Breast epithelium (tissue), 4 donors: ENCODE results near the gene JOSD2. TPM values are rescaled to one million over a fixed set of nuclear protein-coding genes. Genes with fewer than 3 reads are reported as not detected.

Experiments used
- DNase-seq, 2 donors: peaks; one replicate each; pipeline ENCODE4 v3.0.0-alpha.2; 2019; ENCODE audit warnings: low spot score in 2 of 2
- H3K27ac ChIP-seq, 2 donors: fragments of 200-600 bp; sonication (generic) in 1 of 2; one replicate each; pipeline ENCODE4 v1.5.1; 2016 to 2019; ENCODE audit warnings: mild to moderate bottlenecking in 1 of 2
- H3K27me3 ChIP-seq, 2 donors: fragments of 200-600 bp; sonication (generic) in 1 of 2; one replicate each; pipeline versions ENCODE4 v1.5.1 to v1.6.0; 2017 to 2019; ENCODE audit warnings: control low read depth in 1 of 2, mild to moderate bottlenecking in 1 of 2
- H3K36me3 ChIP-seq: fragments of 200-600 bp; one replicate; pipeline ENCODE4 v1.5.1; 2019
- H3K4me1 ChIP-seq, 2 donors: fragments of 200-600 bp; sonication (generic); one replicate each; pipeline ENCODE4 v1.5.1; 2016 to 2019; ENCODE audit warnings: control low read depth in 1 of 2
- H3K4me3 ChIP-seq, 3 donors: fragments of 200-600 bp; sonication (generic); 1 replicate in 2 of 3; 2 replicates in 1 of 3; pipeline ENCODE4 v1.5.1; 2016 to 2019; ENCODE audit warnings: mild to moderate bottlenecking in 3 of 3, moderate library complexity in 2 of 3
- H3K9me3 ChIP-seq, 2 donors: fragments of 200-600 bp; sonication (generic) in 1 of 2; one replicate each; pipeline ENCODE4 v1.5.1; 2016 to 2019; ENCODE audit warnings: control low read depth in 1 of 2
- POLR2A ChIP-seq: fragments of 450-650 bp; IDR thresholded peaks from one replicate; pipeline ENCODE4 v1.6.1; 2016; ENCODE audit warnings: antibody characterized with exemption, mild to moderate bottlenecking, moderate library complexity
- POLR2AphosphoS5 ChIP-seq, 3 donors: sonication (generic); formaldehyde crosslinking; IDR thresholded peaks; one replicate each; pipeline ENCODE4 v1.6.1; 2017; ENCODE audit warnings: antibody characterized with exemption in 3 of 3
- intact Hi-C: fragments of 100-400 bp; cut with DNase I; formaldehyde crosslinking; loops from one replicate; pipeline ENCODE4 v1.15.1; 2023; ENCODE audit warnings: low total_unique reads
- total RNA-seq, 3 donors: library from RNA; depleted of rRNA; stranded (reverse); fragments of >200 nt; gene quantifications; one replicate each; pipeline ENCODE4 v1.1.0, GENCODE V29; 2016
- TF ChIP-seq, protein P1 (sequence below), 3 donors: fragments of 450-650 bp; IDR thresholded peaks; one replicate each; pipeline ENCODE4 v1.5.1; 2016 to 2017; ENCODE audit warnings: antibody characterized with exemption in 3 of 3, mild to moderate bottlenecking in 3 of 3, moderate library complexity in 3 of 3

Gene JOSD2
- total RNA-seq, 3 donors from 2014 or later, result 14.7 to 26.7 (median 20.3) TPM

DNA sequence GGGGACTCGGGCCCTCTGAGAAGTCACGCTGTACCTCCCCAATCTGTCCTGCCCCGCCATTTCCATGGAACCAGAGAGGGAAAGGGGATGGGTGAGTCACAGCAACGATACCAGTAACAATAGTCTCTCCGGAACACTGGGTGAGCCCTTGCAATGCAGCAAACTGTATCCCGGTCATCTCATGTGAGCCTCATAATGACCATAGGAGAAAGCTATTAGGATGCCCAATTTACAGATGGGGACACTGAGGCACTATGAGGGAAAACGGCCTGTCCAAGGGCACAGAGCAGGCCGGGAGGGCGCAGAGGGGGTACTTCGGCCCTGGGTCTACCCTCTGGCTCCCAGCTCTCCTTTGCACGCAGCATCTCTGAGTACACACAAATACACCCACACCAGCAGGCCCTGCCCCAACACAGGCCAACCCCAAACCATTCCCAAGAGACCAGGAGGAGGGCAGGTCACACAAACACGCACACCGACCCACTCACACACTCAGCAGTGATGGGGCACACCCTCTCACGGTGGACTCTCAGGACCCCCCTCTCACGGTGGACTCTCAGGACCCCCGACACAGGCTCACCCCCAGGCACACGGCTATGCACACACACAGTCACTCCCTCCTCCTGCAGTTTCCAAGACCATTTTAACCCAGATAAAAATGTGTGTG lies 39.1 kb upstream of the JOSD2 start:
- TF ChIP-seq POLR2AphosphoS5 (IDR thresholded peaks at IDR 0.05) (no peak), POLR2A (no peak)
- TF ChIP-seq, protein P1, sequence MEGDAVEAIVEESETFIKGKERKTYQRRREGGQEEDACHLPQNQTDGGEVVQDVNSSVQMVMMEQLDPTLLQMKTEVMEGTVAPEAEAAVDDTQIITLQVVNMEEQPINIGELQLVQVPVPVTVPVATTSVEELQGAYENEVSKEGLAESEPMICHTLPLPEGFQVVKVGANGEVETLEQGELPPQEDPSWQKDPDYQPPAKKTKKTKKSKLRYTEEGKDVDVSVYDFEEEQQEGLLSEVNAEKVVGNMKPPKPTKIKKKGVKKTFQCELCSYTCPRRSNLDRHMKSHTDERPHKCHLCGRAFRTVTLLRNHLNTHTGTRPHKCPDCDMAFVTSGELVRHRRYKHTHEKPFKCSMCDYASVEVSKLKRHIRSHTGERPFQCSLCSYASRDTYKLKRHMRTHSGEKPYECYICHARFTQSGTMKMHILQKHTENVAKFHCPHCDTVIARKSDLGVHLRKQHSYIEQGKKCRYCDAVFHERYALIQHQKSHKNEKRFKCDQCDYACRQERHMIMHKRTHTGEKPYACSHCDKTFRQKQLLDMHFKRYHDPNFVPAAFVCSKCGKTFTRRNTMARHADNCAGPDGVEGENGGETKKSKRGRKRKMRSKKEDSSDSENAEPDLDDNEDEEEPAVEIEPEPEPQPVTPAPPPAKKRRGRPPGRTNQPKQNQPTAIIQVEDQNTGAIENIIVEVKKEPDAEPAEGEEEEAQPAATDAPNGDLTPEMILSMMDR (IDR thresholded peaks at IDR 0.05), result no peak
- Histone ChIP-seq H3K27ac (no peak overlapping the region), H3K27me3 (peaks cover 0 to 74% of the 10 kb centered on the region in 2 donors), H3K36me3 (no peaks in the 10 kb centered on the region), H3K4me1 (no peaks in the 10 kb centered on the region), H3K9me3 (no peaks in the 10 kb centered on the region), H3K4me3 (no peak overlapping the region)
- intact Hi-C loops, result no loop called here
- DNase-seq, result no peak

DNA sequence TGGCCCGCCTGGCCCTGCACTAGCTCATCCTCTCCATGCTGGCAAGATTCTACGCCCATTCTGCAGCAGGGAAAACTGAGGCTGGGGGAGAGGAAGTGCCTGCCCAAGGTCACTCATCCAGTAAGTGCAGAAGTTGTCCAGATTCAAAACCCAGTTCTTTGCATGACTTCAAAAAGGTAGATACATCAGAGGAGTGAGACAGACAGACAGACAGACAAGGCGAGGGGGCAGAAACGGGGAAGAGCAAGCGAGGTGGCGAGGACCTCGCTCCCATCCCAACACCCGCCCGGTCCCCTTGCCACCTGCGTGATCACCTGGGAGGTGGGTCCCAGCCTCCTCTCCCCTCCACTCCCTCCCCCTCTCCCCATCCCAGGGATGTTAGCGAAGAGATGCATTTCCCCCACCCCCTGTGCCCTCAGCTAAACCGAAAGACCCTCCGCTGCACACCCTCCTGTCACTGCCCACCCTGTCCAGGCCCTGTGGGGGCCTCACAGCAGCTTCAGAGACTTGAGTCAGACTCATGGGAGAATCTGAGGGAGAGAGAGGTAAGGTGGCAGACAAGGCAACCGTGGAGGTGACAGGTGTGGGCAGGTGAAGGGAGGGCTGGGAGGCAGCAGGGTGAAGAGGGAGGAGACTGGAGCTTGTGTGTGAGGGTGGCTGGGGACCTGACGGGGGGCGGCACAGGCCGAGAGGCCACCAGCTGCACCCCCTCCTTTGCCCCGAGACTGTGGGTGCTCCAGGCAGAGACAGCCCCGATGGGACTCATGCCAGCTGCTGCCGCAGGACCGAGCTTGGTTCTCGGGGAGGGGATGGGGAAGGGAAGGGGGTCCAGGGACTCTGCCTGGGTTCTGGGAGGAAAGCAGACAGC lies 38.3 kb upstream of the JOSD2 start:
- intact Hi-C loops, result no loop called here
- Histone ChIP-seq H3K27me3 (peaks cover 0 to 66% of the 10 kb centered on the region in 2 donors), H3K27ac (peak overlapping the region in 1 of 2 donors; percentile 32), H3K36me3 (no peaks in the 10 kb centered on the region), H3K4me1 (no peaks in the 10 kb centered on the region), H3K9me3 (no peaks in the 10 kb centered on the region), H3K4me3 (no peak overlapping the region)
- DNase-seq, result no peak
- TF ChIP-seq POLR2AphosphoS5 (IDR thresholded peaks at IDR 0.05), result no peak
- TF ChIP-seq, protein P1 (IDR thresholded peaks at IDR 0.05), result no peak
- TF ChIP-seq POLR2A, result no peak

DNA sequence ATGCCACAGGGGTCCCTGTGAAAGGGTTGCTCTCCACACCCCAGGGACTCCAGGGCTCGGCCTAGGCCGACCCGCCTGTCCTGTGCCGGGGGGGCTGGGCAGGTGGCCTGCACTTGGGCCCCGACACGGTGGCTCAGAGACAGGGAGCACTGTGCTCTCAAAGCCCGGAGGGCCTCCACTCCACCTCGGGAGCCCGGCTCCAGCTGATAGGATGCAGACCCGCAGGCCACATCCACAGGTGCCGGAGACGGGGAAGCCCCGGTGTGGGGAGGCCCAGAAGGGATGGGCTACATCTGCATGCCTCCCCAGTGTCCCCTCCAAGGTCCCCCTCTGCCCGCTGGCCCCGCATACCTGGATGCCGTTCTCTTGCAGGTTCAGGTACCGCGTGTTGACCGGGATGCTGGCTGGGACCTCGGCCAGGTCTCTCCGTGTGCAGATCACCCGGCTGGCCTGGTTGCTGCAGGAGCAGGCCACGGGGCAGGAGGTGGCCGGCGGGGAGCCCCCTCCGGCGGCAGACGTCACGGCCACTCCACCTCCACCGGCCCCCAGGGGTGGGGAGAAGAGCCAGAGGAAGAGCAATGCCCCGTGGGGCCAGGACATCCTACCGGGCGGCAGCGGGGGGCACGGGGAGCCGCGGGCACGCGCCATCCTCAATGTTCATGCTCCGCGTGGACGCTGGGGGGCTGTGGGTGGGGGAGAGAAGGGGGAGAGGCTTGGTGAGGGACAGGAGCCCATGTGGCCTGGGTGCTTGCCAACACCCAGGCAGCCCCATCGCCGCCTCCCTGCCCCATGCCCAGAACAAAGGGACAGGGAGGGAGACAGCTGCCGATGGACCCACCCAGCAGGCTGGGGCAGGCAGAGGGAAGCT lies 37.4 kb upstream of the JOSD2 start:
- TF ChIP-seq POLR2AphosphoS5 (IDR thresholded peaks at IDR 0.05), result no peak
- TF ChIP-seq POLR2A, result no peak
- TF ChIP-seq, protein P1 (IDR thresholded peaks at IDR 0.05), result no peak
- no peak for DNase-seq
- H3K27me3 ChIP-seq, result peaks cover 0 to 58% of the 10 kb centered on the region in 2 donors
- H3K27ac ChIP-seq, result no peak overlapping the region
- no peaks in the 10 kb centered on the region for H3K36me3 ChIP-seq
- no peaks in the 10 kb centered on the region for H3K4me1 ChIP-seq
- H3K4me3 ChIP-seq, result no peak overlapping the region
- no peaks in the 10 kb centered on the region for H3K9me3 ChIP-seq
- intact Hi-C loops, result no loop called here

DNA sequence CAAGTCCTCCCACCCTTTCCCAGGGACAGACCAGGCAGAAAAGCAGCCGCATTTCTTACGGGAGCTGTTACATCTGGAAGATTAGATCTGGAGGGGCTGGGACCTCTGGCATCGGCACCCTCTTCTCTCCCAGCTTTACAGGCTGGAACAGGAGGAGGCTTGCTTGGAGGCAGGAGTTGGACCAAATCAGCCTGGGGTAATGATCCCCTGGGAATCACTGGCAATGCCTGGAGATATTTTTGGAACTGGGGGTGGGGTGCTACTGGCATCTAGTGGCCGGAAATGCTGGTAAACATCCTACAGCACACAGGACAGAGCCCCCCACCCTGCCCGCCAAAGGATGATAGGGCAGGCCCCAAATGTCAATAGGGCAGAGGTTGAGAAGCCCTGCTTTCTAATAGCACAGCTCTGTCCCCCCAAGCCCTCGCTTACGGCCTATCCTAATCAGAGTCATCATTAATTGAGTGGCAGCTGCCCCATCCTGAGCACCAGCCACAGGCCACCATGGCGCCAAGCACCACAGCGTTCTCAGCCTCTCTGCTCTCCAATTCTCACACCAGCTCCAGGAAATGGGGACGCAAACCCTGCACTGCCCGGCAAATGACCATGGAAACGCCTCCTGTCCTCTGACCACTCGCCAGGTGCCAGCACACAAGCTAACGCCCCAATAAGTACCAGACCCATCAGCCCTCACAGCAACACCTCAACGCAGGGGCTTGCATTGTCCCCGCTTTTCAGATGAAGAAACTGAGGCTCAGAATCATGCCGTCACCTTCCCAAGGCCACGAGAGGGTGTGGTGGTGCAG lies 36.6 kb upstream of the JOSD2 start:
- Histone ChIP-seq H3K27me3 (peaks cover 0 to 50% of the 10 kb centered on the region in 2 donors), H3K9me3 (no peaks in the 10 kb centered on the region), H3K4me1 (no peaks in the 10 kb centered on the region), H3K4me3 (no peak overlapping the region), H3K27ac (no peak overlapping the region), H3K36me3 (no peaks in the 10 kb centered on the region)
- TF ChIP-seq POLR2AphosphoS5 (IDR thresholded peaks at IDR 0.05) (no peak), POLR2A (no peak)
- TF ChIP-seq, protein P1 (IDR thresholded peaks at IDR 0.05), result no peak
- DNase-seq, result no peak
- intact Hi-C loops, result no loop called here
